Mammary epithelial cell (primary cell): Measurements from ENCODE around the gene PTPRH.

Experiments
- CTCF ChIP-seq, 2 donors: IDR thresholded peaks in 1 of 2; conservative IDR thresholded peaks in 1 of 2; 2 replicates each; pipeline ENCODE4 v1.5.1; 2011 to 2012; ENCODE audit warnings: inconsistent platforms in 2 of 2, low read length in 2 of 2, mild to moderate bottlenecking in 2 of 2, control low read depth in 1 of 2, low read depth in 1 of 2; ENCODE audit not compliant: insufficient read depth in 1 of 2; ENCODE audit errors: extremely low read depth in 1 of 2
- EZH2 ChIP-seq: IDR thresholded peaks from 2 replicates; pipeline ENCODE4 v1.6.1; 2012; ENCODE audit warnings: low read length, inconsistent platforms, borderline replicate concordance

GRCh38 chr19:55230329-55230728, 21.0 kb upstream of the PTPRH start:
- TF ChIP-seq CTCF (conservative IDR thresholded peaks at IDR 0.05 in 1 of 2, IDR thresholded peaks at IDR 0.05 in 1 of 2; ENCODE audit: extremely low read depth in 1 of 2, insufficient read depth in 1 of 2, low read depth in 1 of 2, low read length in 2 of 2) (no peak), EZH2 (no peak)
